GM19193 (cell line): ENCODE data around the gene OOSP4B.

Source experiments
- POLR2A ChIP-seq: IDR thresholded peaks from 4 replicates; pipeline ENCODE4 v1.6.1; 2011; ENCODE audit not compliant: insufficient read depth, insufficient read length; ENCODE audit errors: extremely low read depth

OOSP4B gene

GRCh38 chr11:60016881-60017280, at the start of gene OOSP4B:
Gene OOSP4B (plus strand): TSS chr11:60017181.
- no peak for TF ChIP-seq POLR2A

- no peak for TF ChIP-seq POLR2A
Measured at GRCh38 chr11:59967677-59968394, 49.1 kb upstream of the OOSP4B start.

- no peak for TF ChIP-seq POLR2A
Measured at GRCh38 chr11:59968395-59968783, 48.6 kb upstream of the OOSP4B start.

- TF ChIP-seq POLR2A = no peak
Measured at GRCh38 chr11:59973097-59973496, 43.9 kb upstream of the OOSP4B start.

GRCh38 chr11:59981106-59981770, 35.7 kb upstream of the OOSP4B start:
- no peak for TF ChIP-seq POLR2A

- TF ChIP-seq POLR2A = no peak
Measured at GRCh38 chr11:59983212-59983611, 33.8 kb upstream of the OOSP4B start.

- TF ChIP-seq POLR2A = no peak
Measured at GRCh38 chr11:59984368-59984767, 32.6 kb upstream of the OOSP4B start.

GRCh38 chr11:59990421-59990820, 26.6 kb upstream of the OOSP4B start:
- no peak for TF ChIP-seq POLR2A

- TF ChIP-seq POLR2A = no peak
Measured at GRCh38 chr11:59992425-59992824, 24.6 kb upstream of the OOSP4B start.

- no peak for TF ChIP-seq POLR2A
Measured at GRCh38 chr11:59997800-59998199, 19.2 kb upstream of the OOSP4B start.

- TF ChIP-seq POLR2A = no peak
Measured at GRCh38 chr11:59999691-60000090, 17.3 kb upstream of the OOSP4B start.

- no peak for TF ChIP-seq POLR2A
Measured at GRCh38 chr11:60003729-60004128, 13.3 kb upstream of the OOSP4B start.

GRCh38 chr11:60005360-60005759, 11.6 kb upstream of the OOSP4B start:
- TF ChIP-seq POLR2A = no peak

GRCh38 chr11:60018058-60018457, 1.1 kb downstream of the OOSP4B start:
- no peak for TF ChIP-seq POLR2A

- no peak for TF ChIP-seq POLR2A
Measured at GRCh38 chr11:60029015-60029632, 12.1 kb downstream of the OOSP4B start.

- TF ChIP-seq POLR2A = no peak
Measured at GRCh38 chr11:60040109-60040508, 23.1 kb downstream of the OOSP4B start, which contains the start of gene OOSP2. Gene OOSP2 (plus strand): TSS chr11:60040409. CDS start chr11:60040460, 51 bp downstream.
